Natural killer cell treated with Interleukin-12 subunit alpha and Interleukin-12 subunit beta and Interleukin-15 and Interleukin-18, amount 100 ng/mL, for 72 hours (primary cell): ENCODE measurements around the gene ARHGAP5. TPM values are rescaled to one million over a fixed set of nuclear protein-coding genes. Genes with fewer than 3 reads are reported as not detected.

ENCODE experiments used
- ATAC-seq, 2 donors: fragments of 150-1000 bp; cut with Tn5 transposase in 1 of 2; sonication (Bioruptor Pico), chemical (Tn5 transposase) in 1 of 2; 2 replicates each; pipeline ENCODE4 v1.10.0; 2021
- DNase-seq: peaks from one replicate; pipeline ENCODE4 v3.0.0; 2022; ENCODE audit warnings: low spot score
- H3K27ac Mint-ChIP-seq, 2 donors: 1 replicate in 1 of 2; 2 replicates in 1 of 2; pipeline ENCODE4 v1.8.0; 2022; ENCODE audit warnings: mixed read lengths in 2 of 2, mild to moderate bottlenecking in 1 of 2, moderate library complexity in 1 of 2
- H3K27me3 Mint-ChIP-seq, 2 donors: 1 replicate in 1 of 2; 2 replicates in 1 of 2; pipeline ENCODE4 v1.8.0; 2022; ENCODE audit warnings: mixed read lengths in 2 of 2
- H3K36me3 Mint-ChIP-seq: one replicate; pipeline ENCODE4 v1.8.0; 2022; ENCODE audit warnings: mixed read lengths
- H3K4me1 Mint-ChIP-seq, 2 donors: 1 replicate in 1 of 2; 2 replicates in 1 of 2; pipeline ENCODE4 v1.8.0; 2022; ENCODE audit warnings: low read depth in 2 of 2, mixed read lengths in 2 of 2, mild to moderate bottlenecking in 1 of 2
- H3K4me3 Mint-ChIP-seq: one replicate; pipeline ENCODE4 v1.8.0; 2022; ENCODE audit warnings: mixed read lengths
- H3K9me3 Mint-ChIP-seq: 2 replicates; pipeline ENCODE4 v1.8.0; 2022; ENCODE audit warnings: mixed read lengths
- total RNA-seq, 2 donors: library from RNA; stranded (reverse); gene quantifications; one replicate each; pipeline ENCODE4 v1.2.3, GENCODE V29; 2022

The ARHGAP5 gene
- total RNA-seq, 2 donors from 2014 or later = 25.9 to 26.9 TPM

GRCh38 chr14:32059702-32060101 is 17.4 kb upstream of the ARHGAP5 start:
- Mint-ChIP-seq H3K27ac (no peak overlapping the region), H3K36me3 (no peaks in the 10 kb centered on the region), H3K4me1 (no peaks in the 10 kb centered on the region), H3K4me3 (no peak overlapping the region), H3K9me3 (no peaks in the 10 kb centered on the region), H3K27me3 (peaks cover 16 to 25% of the 10 kb centered on the region in 2 donors)
- ATAC-seq = no peak
- DNase-seq = no peak

GRCh38 chr14:32064931-32065330 is 12.2 kb upstream of the ARHGAP5 start:
- H3K4me1 Mint-ChIP-seq = no peaks in the 10 kb centered on the region
- H3K9me3 Mint-ChIP-seq = no peaks in the 10 kb centered on the region
- H3K36me3 Mint-ChIP-seq = no peaks in the 10 kb centered on the region

GRCh38 chr14:32068708-32069107 is 8.4 kb upstream of the ARHGAP5 start:
- ATAC-seq (no peak), DNase-seq (no peak)
- peaks cover 3% of the 10 kb centered on the region in 2 donors for H3K4me1 Mint-ChIP-seq
- peaks cover 8 to 10% of the 10 kb centered on the region in 2 donors for H3K27me3 Mint-ChIP-seq
- no peaks in the 10 kb centered on the region for H3K9me3 Mint-ChIP-seq
- no peaks in the 10 kb centered on the region for H3K36me3 Mint-ChIP-seq
- H3K27ac Mint-ChIP-seq = no peak overlapping the region
- H3K4me3 Mint-ChIP-seq = no peak overlapping the region

More at GRCh38 chr14:32064931-32065330, 12.2 kb upstream of the ARHGAP5 start:
- H3K4me3 Mint-ChIP-seq = no peak overlapping the region
- DNase-seq (no peak), ATAC-seq (no peak)
- peaks cover 8% of the 10 kb centered on the region in 2 donors for H3K27me3 Mint-ChIP-seq
- H3K27ac Mint-ChIP-seq = no peak overlapping the region

- ATAC-seq (no peak), DNase-seq (no peak)
- Mint-ChIP-seq H3K27me3 (peaks cover 8 to 13% of the 10 kb centered on the region in 2 donors), H3K4me1 (peaks cover 3 to 5% of the 10 kb centered on the region in 2 donors), H3K27ac (no peak overlapping the region), H3K9me3 (no peaks in the 10 kb centered on the region), H3K4me3 (no peak overlapping the region), H3K36me3 (no peaks in the 10 kb centered on the region)
Observed at GRCh38 chr14:32070282-32070681, 6.8 kb upstream of the ARHGAP5 start.

GRCh38 chr14:32072676-32073075 is 4.4 kb upstream of the ARHGAP5 start:
- H3K4me1 Mint-ChIP-seq = peaks cover 13 to 16% of the 10 kb centered on the region in 2 donors
- H3K36me3 Mint-ChIP-seq = no peaks in the 10 kb centered on the region
- ATAC-seq (no peak), DNase-seq (no peak)
- H3K27ac Mint-ChIP-seq = no peak overlapping the region
- no peak overlapping the region for H3K4me3 Mint-ChIP-seq
- peaks cover 3 to 13% of the 10 kb centered on the region in 2 donors for H3K27me3 Mint-ChIP-seq
- H3K9me3 Mint-ChIP-seq = no peaks in the 10 kb centered on the region

- peak overlapping the region in 1 of 2 donors; percentile 28 for H3K27ac Mint-ChIP-seq
- H3K27me3 Mint-ChIP-seq = peaks cover 3 to 11% of the 10 kb centered on the region in 2 donors
- no peaks in the 10 kb centered on the region for H3K36me3 Mint-ChIP-seq
- peaks cover 20 to 24% of the 10 kb centered on the region in 2 donors for H3K4me1 Mint-ChIP-seq
- DNase-seq = peak; percentile 76
- ATAC-seq = no peak
- H3K4me3 Mint-ChIP-seq = peak overlapping the region; percentile 20
- H3K9me3 Mint-ChIP-seq = no peaks in the 10 kb centered on the region
Observed at GRCh38 chr14:32073537-32074189, 3.4 kb upstream of the ARHGAP5 start.

GRCh38 chr14:32074887-32075572 is 2.1 kb upstream of the ARHGAP5 start:
- Mint-ChIP-seq H3K4me3 (no peak overlapping the region), H3K4me1 (peaks cover 24 to 34% of the 10 kb centered on the region in 2 donors), H3K27me3 (peaks cover 3 to 6% of the 10 kb centered on the region in 2 donors), H3K27ac (no peak overlapping the region), H3K36me3 (no peaks in the 10 kb centered on the region), H3K9me3 (no peaks in the 10 kb centered on the region)
- no peak for DNase-seq
- no peak for ATAC-seq

- DNase-seq = peak; percentile 60
- Mint-ChIP-seq H3K27ac (peak overlapping the region; percentile 71 to 73), H3K4me3 (peak overlapping the region; percentile 96), H3K27me3 (peaks cover 3 to 6% of the 10 kb centered on the region in 2 donors), H3K9me3 (no peaks in the 10 kb centered on the region), H3K4me1 (peaks cover 24 to 34% of the 10 kb centered on the region in 2 donors), H3K36me3 (no peaks in the 10 kb centered on the region)
- peak in 1 of 2 donors; percentile 18 for ATAC-seq
Observed at GRCh38 chr14:32075672-32076277, 1.3 kb upstream of the ARHGAP5 start.

- H3K36me3 Mint-ChIP-seq = no peaks in the 10 kb centered on the region
- ATAC-seq = peak; percentile 87 to 91
- H3K4me3 Mint-ChIP-seq = peak overlapping the region; percentile 96
- H3K27ac Mint-ChIP-seq = peak overlapping the region; percentile 71 to 73
- H3K9me3 Mint-ChIP-seq = no peaks in the 10 kb centered on the region
- DNase-seq = peak; percentile 85
- peaks cover 3 to 6% of the 10 kb centered on the region in 2 donors for H3K27me3 Mint-ChIP-seq
- peaks cover 27 to 39% of the 10 kb centered on the region in 2 donors for H3K4me1 Mint-ChIP-seq
Observed at GRCh38 chr14:32076278-32077080, 625 bp upstream of the ARHGAP5 start.

GRCh38 chr14:32078023-32078857 is 1.1 kb downstream of the ARHGAP5 start:
- H3K4me1 Mint-ChIP-seq = peaks cover 27 to 39% of the 10 kb centered on the region in 2 donors
- no peaks in the 10 kb centered on the region for H3K36me3 Mint-ChIP-seq
- ATAC-seq (no peak), DNase-seq (no peak)
- peak overlapping the region; percentile 97 for H3K4me3 Mint-ChIP-seq
- H3K27me3 Mint-ChIP-seq = peaks cover 3 to 6% of the 10 kb centered on the region in 2 donors
- H3K27ac Mint-ChIP-seq = peak overlapping the region; percentile 71 to 78
- H3K9me3 Mint-ChIP-seq = no peaks in the 10 kb centered on the region

- H3K36me3 Mint-ChIP-seq = no peaks in the 10 kb centered on the region
- peak overlapping the region; percentile 97 for H3K4me3 Mint-ChIP-seq
- H3K27ac Mint-ChIP-seq = peak overlapping the region in 1 of 2 donors; percentile 71
- H3K9me3 Mint-ChIP-seq = no peaks in the 10 kb centered on the region
- H3K4me1 Mint-ChIP-seq = peaks cover 24 to 35% of the 10 kb centered on the region in 2 donors
- peaks cover 2 to 3% of the 10 kb centered on the region in 2 donors for H3K27me3 Mint-ChIP-seq
- no peak for DNase-seq
- no peak for ATAC-seq
Observed at GRCh38 chr14:32078858-32079216, 1.7 kb downstream of the ARHGAP5 start.

GRCh38 chr14:32079264-32079663 is 2.2 kb downstream of the ARHGAP5 start:
- H3K36me3 Mint-ChIP-seq = no peaks in the 10 kb centered on the region

More at GRCh38 chr14:32079264-32079663, 2.2 kb downstream of the ARHGAP5 start:
- Mint-ChIP-seq H3K4me1 (peaks cover 24 to 34% of the 10 kb centered on the region in 2 donors), H3K27me3 (peaks cover 0 to 3% of the 10 kb centered on the region in 2 donors), H3K27ac (no peak overlapping the region), H3K9me3 (no peaks in the 10 kb centered on the region), H3K4me3 (peak overlapping the region; percentile 97)
- no peak for ATAC-seq
- DNase-seq = no peak
